Esophagus muscularis mucosa (tissue), 4 donors: ENCODE results near the gene LDB3. TPM values are rescaled to one million over a fixed set of nuclear protein-coding genes. Genes with fewer than 3 reads are reported as not detected.
A peak's percentile ranks its signal among the peaks of the same experiment; 100 is the strongest.

ENCODE experiments used
- DNase-seq: peaks from one replicate; pipeline ENCODE4 v3.0.0-alpha.2; 2017; ENCODE audit errors: extremely low spot score
- H3K27ac ChIP-seq, 4 donors: fragments of 200-600 bp; sonication (generic); replicated peaks in 1 of 4; 1 replicate in 3 of 4; 2 replicates in 1 of 4; pipeline ENCODE4 v1.5.1; 2016 to 2019; ENCODE audit warnings: mild to moderate bottlenecking in 1 of 4
- H3K27me3 ChIP-seq, 4 donors: fragments of 200-600 bp; sonication (generic); one replicate each; pipeline versions ENCODE4 v1.5.1 to v1.6.0; 2016 to 2019
- H3K36me3 ChIP-seq, 4 donors: fragments of 200-600 bp; sonication (generic); one replicate each; pipeline ENCODE4 v1.5.1; 2016 to 2019
- H3K4me1 ChIP-seq, 4 donors: fragments of 200-600 bp; sonication (generic); one replicate each; pipeline ENCODE4 v1.5.1; 2016 to 2019
- H3K4me3 ChIP-seq, 4 donors: fragments of 200-600 bp; sonication (generic); 1 replicate in 2 of 4; 2 replicates in 2 of 4; pipeline ENCODE4 v1.5.1; 2016 to 2019; ENCODE audit warnings: mild to moderate bottlenecking in 4 of 4, moderate library complexity in 1 of 4
- H3K9me3 ChIP-seq, 4 donors: fragments of 200-600 bp; sonication (generic); 1 replicate in 3 of 4; 2 replicates in 1 of 4; pipeline ENCODE4 v1.5.1; 2016 to 2019
- CTCF ChIP-seq, 3 experiments: fragments of 200-600 bp in 2 of 3; fragments of 450-650 bp in 1 of 3; sonication (generic) in 2 of 3; IDR thresholded peaks; one replicate each; pipeline ENCODE4 v1.5.1; 2017 to 2019; ENCODE audit warnings: antibody characterized with exemption in 3 of 3, mild to moderate bottlenecking in 2 of 3, moderate library complexity in 1 of 3
- EP300 ChIP-seq: sonication (generic); formaldehyde crosslinking; IDR thresholded peaks from one replicate; pipeline ENCODE4 v1.6.1; 2017; ENCODE audit warnings: antibody characterized with exemption
- POLR2A ChIP-seq: fragments of 450-650 bp; IDR thresholded peaks from one replicate; pipeline ENCODE4 v1.6.1; 2017; ENCODE audit warnings: antibody characterized with exemption, moderate library complexity, mild to moderate bottlenecking, low read depth
- POLR2AphosphoS5 ChIP-seq, 2 donors: sonication (generic); formaldehyde crosslinking; IDR thresholded peaks; one replicate each; pipeline ENCODE4 v1.6.1; 2017; ENCODE audit warnings: antibody characterized with exemption in 2 of 2
- WGBS: methylation state at CpG from one replicate; pipeline ENCODE4 v1.1.5; 2018; 5-methylcytosine and 5-hydroxymethylcytosine counted together
- intact Hi-C: fragments of 100-400 bp; cut with DNase I; formaldehyde crosslinking; loops from one replicate; pipeline ENCODE4 v1.15.1; 2023
- total RNA-seq, 4 donors: library from RNA; depleted of rRNA; stranded (reverse); fragments of >200 nt; gene quantifications; one replicate each; pipeline versions ENCODE4 v1.1.0 to v1.2.1, GENCODE V29; 2016

The LDB3 gene
- total RNA-seq, 4 donors from 2014 or later = 12.6 to 42.3 (median 21.6) TPM

- Histone ChIP-seq H3K4me3 (no peak overlapping the region), H3K4me1 (peaks cover 10 to 32% (median 22%) of the 10 kb centered on the region in 4 donors), H3K36me3 (peaks cover 0 to 66% (median 21%) of the 10 kb centered on the region in 4 donors), H3K27ac (peak overlapping the region; percentile 10 to 94 (median 90)), H3K27me3 (no peaks in the 10 kb centered on the region), H3K9me3 (no peaks in the 10 kb centered on the region)
- WGBS = 89% methylated on average over 14 of the region's 14 CpGs
- no peak for TF ChIP-seq CTCF (IDR thresholded peaks at IDR 0.05)
- TF ChIP-seq EP300 = no peak
- no peak for TF ChIP-seq POLR2A
- no peak for TF ChIP-seq POLR2AphosphoS5 (IDR thresholded peaks at IDR 0.05)
- DNase-seq = no peak
- intact Hi-C loops = no loop called here
These were observed 57.8 kb downstream of the LDB3 start for GRCh38 chr10:86725980-86726676.

- no peak for TF ChIP-seq CTCF (IDR thresholded peaks at IDR 0.05)
- no peak for TF ChIP-seq POLR2AphosphoS5 (IDR thresholded peaks at IDR 0.05)
- no peak for TF ChIP-seq POLR2A
- TF ChIP-seq EP300 = no peak
- intact Hi-C loops = no loop called here
- Histone ChIP-seq H3K4me1 (peaks cover 13 to 37% (median 27%) of the 10 kb centered on the region in 4 donors), H3K4me3 (no peak overlapping the region), H3K27ac (peak overlapping the region; percentile 10 to 94 (median 90)), H3K36me3 (peaks cover 0 to 61% (median 19%) of the 10 kb centered on the region in 4 donors), H3K27me3 (no peaks in the 10 kb centered on the region), H3K9me3 (no peaks in the 10 kb centered on the region)
- DNase-seq = no peak
- WGBS = 100% methylated on average over 1 of the region's 1 CpG
These were observed 58.3 kb downstream of the LDB3 start for GRCh38 chr10:86726677-86726999.

- intact Hi-C loops = no loop called here
- no peak for TF ChIP-seq EP300
- TF ChIP-seq CTCF (IDR thresholded peaks at IDR 0.05) = no peak
- TF ChIP-seq POLR2A = no peak
- TF ChIP-seq POLR2AphosphoS5 (IDR thresholded peaks at IDR 0.05) = no peak
- Histone ChIP-seq H3K36me3 (peaks cover 0 to 58% (median 19%) of the 10 kb centered on the region in 4 donors), H3K4me1 (peaks cover 16 to 45% (median 35%) of the 10 kb centered on the region in 4 donors), H3K9me3 (no peaks in the 10 kb centered on the region), H3K27me3 (no peaks in the 10 kb centered on the region), H3K4me3 (no peak overlapping the region), H3K27ac (peak overlapping the region; percentile 10 to 94 (median 90))
- DNase-seq = no peak
- WGBS = 66% methylated on average over 6 of the region's 6 CpGs
These were observed 59.2 kb downstream of the LDB3 start for GRCh38 chr10:86727470-86727869.

- Histone ChIP-seq H3K4me1 (peaks cover 21 to 51% (median 41%) of the 10 kb centered on the region in 4 donors), H3K4me3 (no peak overlapping the region), H3K9me3 (no peaks in the 10 kb centered on the region), H3K27me3 (no peaks in the 10 kb centered on the region), H3K36me3 (peaks cover 0 to 52% (median 19%) of the 10 kb centered on the region in 4 donors), H3K27ac (peak overlapping the region; percentile 10 to 94 (median 90))
- TF ChIP-seq CTCF (IDR thresholded peaks at IDR 0.05) = no peak
- TF ChIP-seq EP300 = no peak
- no peak for TF ChIP-seq POLR2A
- no peak for TF ChIP-seq POLR2AphosphoS5 (IDR thresholded peaks at IDR 0.05)
- no peak for DNase-seq
- WGBS = 96% methylated on average over 3 of the region's 3 CpGs
- intact Hi-C loops = no loop called here
These were observed 59.7 kb downstream of the LDB3 start for GRCh38 chr10:86728056-86728455.
